ENCODE data around the gene RUSC2.
A peak's percentile ranks its signal among the peaks of the same experiment; 100 is the strongest.
"Not testable (repeated sequence)": the region's sequence is repeated elsewhere in the genome, so short reads cannot be mapped to it uniquely, and the experiment has no call there.

RUSC2 gene

GRCh38 chr9:35519692-35520363 is 29.9 kb downstream of the RUSC2 start:
- TF ChIP-seq CTCF (IDR thresholded peaks at IDR 0.05; ENCODE audit: control insufficient read depth, insufficient read depth, low read depth, low read length, missing control alignments) = no peak

GRCh38 chr9:35520364-35520710 is 30.4 kb downstream of the RUSC2 start:
- no peak for DNase-seq (ENCODE audit: low read depth)
- TF ChIP-seq CTCF (IDR thresholded peaks at IDR 0.05; ENCODE audit: control insufficient read depth, insufficient read depth, low read depth, low read length, missing control alignments) = no peak
- no peak overlapping the region for H3K4me3 ChIP-seq (ENCODE audit: control insufficient read depth, low read depth, low read length)

More at GRCh38 chr9:35519692-35520363, 29.9 kb downstream of the RUSC2 start:
- H3K4me3 ChIP-seq (ENCODE audit: control insufficient read depth, low read depth, low read length) = no peak overlapping the region
- DNase-seq (ENCODE audit: low read depth) = no peak

- no peak overlapping the region for H3K4me3 ChIP-seq (ENCODE audit: control insufficient read depth, low read depth, low read length)
- no peak for TF ChIP-seq CTCF (IDR thresholded peaks at IDR 0.05; ENCODE audit: control insufficient read depth, insufficient read depth, low read depth, low read length, missing control alignments)
- DNase-seq (ENCODE audit: low read depth) = no peak
Measured at GRCh38 chr9:35521708-35522107, 31.8 kb downstream of the RUSC2 start.

- no peak for DNase-seq (ENCODE audit: low read depth)
- no peak overlapping the region for H3K4me3 ChIP-seq (ENCODE audit: control insufficient read depth, low read depth, low read length)
- peak; percentile 28 for TF ChIP-seq CTCF (IDR thresholded peaks at IDR 0.05; ENCODE audit: control insufficient read depth, insufficient read depth, low read depth, low read length, missing control alignments)
Measured at GRCh38 chr9:35522187-35522586, 32.3 kb downstream of the RUSC2 start.

GRCh38 chr9:35522700-35523099 is 32.8 kb downstream of the RUSC2 start:
- H3K4me3 ChIP-seq (ENCODE audit: control insufficient read depth, low read depth, low read length) = no peak overlapping the region
- DNase-seq (ENCODE audit: low read depth) = no peak
- TF ChIP-seq CTCF (IDR thresholded peaks at IDR 0.05; ENCODE audit: control insufficient read depth, insufficient read depth, low read depth, low read length, missing control alignments) = no peak

- H3K4me3 ChIP-seq (ENCODE audit: control insufficient read depth, low read depth, low read length); DNase-seq (ENCODE audit: low read depth): not testable (repeated sequence)
Measured at GRCh38 chr9:35523556-35523955, 33.6 kb downstream of the RUSC2 start.

- H3K4me3 ChIP-seq (ENCODE audit: control insufficient read depth, low read depth, low read length) = no peak overlapping the region
- TF ChIP-seq CTCF (IDR thresholded peaks at IDR 0.05; ENCODE audit: control insufficient read depth, insufficient read depth, low read depth, low read length, missing control alignments) = no peak
- DNase-seq (ENCODE audit: low read depth) = no peak
Measured at GRCh38 chr9:35526087-35526801, 36.3 kb downstream of the RUSC2 start.
